NCI-H2107 (cell line): ENCODE data around the gene LYRM2.

Experiments used
- DNase-seq: peaks from one replicate; lab custom pipeline; 2025; lab: John Stamatoyannopoulos, UW

LYRM2 gene

GRCh38 chr6:89555031-89555430 lies 83.5 kb downstream of the LYRM2 start:
- DNase-seq: no peak

- DNase-seq: no peak
These were observed 84.4 kb downstream of the LYRM2 start for GRCh38 chr6:89554106-89554505.

- DNase-seq: no peak
These were observed 85.1 kb downstream of the LYRM2 start for GRCh38 chr6:89553431-89553830.

- no peak for DNase-seq
These were observed 91.3 kb downstream of the LYRM2 start for GRCh38 chr6:89547281-89547680.

GRCh38 chr6:89542866-89543265 lies 95.7 kb downstream of the LYRM2 start:
- DNase-seq: no peak

DNA sequence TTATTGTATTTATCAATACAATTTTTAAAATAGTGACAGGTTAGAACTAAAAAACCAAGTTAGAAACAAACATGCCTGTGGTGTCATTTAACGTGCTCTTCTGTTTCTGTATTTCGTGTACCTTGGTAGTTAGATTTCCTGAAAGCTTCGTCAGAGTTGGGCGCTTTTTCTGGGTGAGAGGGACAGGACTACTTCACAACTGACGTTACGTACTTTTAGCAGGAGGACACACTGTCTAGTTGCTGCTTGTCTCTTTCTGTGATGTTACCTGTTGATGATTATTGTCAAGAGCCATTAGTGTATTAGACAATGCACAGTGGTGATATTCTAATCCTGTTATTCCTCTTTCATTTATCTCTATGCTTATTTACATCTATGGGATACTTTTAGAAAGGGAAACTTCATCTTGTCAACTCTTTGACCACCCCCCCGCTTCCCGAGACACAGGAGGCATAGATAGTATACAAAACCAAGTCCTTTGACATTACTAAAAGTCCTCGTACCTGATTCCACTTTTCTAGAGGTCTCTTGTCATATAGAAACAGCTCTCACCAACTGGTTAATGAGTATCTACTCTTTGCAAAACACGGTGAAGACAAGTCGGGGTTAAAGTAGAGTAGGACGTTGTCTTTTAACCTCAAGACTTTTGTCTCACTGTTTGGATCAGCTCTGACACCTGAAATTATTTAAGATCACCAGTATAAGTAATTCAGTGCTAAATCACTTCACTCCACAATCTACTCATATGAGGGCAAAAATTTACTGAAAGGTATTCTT lies 96.3 kb downstream of the LYRM2 start:
- no peak for DNase-seq

DNA sequence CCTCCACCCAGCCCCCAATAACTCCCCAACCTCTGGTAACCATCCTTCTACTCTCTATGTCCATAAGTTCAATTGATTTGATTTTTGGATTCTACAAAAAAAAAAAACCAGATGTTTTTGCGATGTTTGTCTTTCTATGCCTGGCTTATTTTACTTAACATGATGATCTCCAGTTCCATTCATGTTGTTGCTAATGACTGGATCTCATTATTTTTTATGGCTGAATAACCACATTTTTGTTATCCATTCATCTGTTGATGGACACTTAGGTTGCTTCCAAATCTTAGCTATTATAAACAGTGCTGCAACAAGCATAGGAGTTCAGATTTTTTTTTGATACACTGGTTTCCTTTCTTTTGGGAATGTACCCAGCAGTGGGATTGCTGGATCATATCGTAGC lies 98.8 kb downstream of the LYRM2 start:
- no peak for DNase-seq

DNA sequence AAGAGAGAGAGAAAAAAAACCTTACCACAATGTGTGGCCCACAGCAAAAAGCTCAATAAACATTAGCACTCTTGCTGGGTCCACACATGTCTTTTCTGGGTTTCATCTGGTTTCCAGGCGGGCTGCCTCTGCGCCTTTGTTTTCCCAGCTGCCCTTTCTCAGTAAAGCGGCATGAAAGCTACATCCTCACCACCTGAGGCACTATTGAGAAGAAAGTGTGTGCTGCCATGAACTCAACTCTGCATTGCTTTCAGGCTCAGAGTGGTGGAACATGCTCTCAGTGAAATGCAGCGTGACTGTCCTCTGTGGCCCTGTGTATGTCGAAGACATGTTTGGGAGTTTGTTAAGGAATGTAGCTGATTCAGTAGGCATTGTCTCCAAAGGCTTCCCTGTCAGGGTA lies 102.3 kb downstream of the LYRM2 start:
- no peak for DNase-seq

- DNase-seq: no peak
These were observed 107.6 kb downstream of the LYRM2 start for GRCh38 chr6:89530982-89531381.

GRCh38 chr6:89528866-89529265 lies 109.7 kb downstream of the LYRM2 start:
- DNase-seq: no peak

DNA sequence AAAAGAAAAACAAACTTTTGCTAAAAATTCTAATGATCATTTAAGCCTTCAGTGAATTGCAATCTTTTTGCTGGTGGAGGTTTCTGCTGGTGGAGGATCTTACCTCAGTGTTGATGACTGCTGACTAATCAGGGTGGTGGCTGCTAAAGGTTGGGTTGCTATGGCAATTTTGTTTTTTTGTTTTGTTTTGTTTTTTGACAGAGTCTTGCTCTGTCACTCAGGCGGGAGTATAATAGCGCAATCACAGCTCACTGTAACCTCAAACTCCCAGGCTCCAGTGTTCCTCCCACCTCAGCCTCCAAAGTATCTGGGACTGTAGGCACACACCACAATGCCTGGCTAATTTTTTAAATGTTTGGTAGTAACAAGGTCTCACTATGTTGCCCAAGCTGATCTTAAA lies 110.9 kb downstream of the LYRM2 start:
- DNase-seq: no peak

DNA sequence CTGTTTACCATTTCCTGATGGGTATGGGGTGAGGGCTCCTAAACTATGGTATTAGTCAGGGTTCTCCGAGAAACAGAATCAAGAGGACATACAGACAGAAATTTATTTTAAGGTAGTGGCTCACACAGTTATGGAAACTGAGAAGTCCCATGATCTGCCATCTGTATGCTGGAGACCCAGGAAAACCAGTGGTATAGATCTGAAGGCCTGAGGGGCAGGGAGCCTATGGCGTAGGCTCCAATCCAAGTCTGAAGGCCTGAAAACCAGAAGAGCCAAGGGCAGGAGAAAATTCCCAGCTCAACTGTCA lies 112.0 kb downstream of the LYRM2 start:
- no peak for DNase-seq

- no peak for DNase-seq
These were observed 112.6 kb downstream of the LYRM2 start for GRCh38 chr6:89525786-89526562.

- DNase-seq: no peak
These were observed 115.8 kb downstream of the LYRM2 start for GRCh38 chr6:89522778-89523177.

GRCh38 chr6:89520736-89521135 lies 117.8 kb downstream of the LYRM2 start:
- no peak for DNase-seq

GRCh38 chr6:89518352-89519055 lies 120.0 kb downstream of the LYRM2 start:
- no peak for DNase-seq
